ENCODE results near the gene SMG1.

DNA sequence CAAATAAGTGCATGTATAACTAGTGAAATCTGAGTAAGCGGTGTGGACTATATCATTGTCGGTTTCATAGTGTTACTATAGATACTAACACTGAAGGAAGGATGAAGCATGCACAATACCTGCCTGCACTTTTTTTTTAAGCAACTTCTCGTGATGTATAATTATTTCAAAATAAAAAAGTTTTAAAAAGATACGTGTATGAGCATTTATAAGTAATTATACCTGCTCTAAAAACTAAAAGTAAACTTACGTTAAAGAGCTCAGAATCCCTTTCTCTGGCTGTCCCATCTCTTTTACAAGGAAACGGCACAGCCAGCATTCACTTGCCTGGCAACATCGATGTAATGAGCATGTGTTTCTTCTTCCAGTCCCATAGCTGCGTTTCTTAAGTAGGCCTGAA is 93.6 kb downstream of the SMG1 start:
- TF ChIP-seq, protein P1, sequence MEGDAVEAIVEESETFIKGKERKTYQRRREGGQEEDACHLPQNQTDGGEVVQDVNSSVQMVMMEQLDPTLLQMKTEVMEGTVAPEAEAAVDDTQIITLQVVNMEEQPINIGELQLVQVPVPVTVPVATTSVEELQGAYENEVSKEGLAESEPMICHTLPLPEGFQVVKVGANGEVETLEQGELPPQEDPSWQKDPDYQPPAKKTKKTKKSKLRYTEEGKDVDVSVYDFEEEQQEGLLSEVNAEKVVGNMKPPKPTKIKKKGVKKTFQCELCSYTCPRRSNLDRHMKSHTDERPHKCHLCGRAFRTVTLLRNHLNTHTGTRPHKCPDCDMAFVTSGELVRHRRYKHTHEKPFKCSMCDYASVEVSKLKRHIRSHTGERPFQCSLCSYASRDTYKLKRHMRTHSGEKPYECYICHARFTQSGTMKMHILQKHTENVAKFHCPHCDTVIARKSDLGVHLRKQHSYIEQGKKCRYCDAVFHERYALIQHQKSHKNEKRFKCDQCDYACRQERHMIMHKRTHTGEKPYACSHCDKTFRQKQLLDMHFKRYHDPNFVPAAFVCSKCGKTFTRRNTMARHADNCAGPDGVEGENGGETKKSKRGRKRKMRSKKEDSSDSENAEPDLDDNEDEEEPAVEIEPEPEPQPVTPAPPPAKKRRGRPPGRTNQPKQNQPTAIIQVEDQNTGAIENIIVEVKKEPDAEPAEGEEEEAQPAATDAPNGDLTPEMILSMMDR (IDR thresholded peaks at IDR 0.05; ENCODE audit: low read length), result no peak
- TF ChIP-seq EZH2 (IDR thresholded peaks at IDR 0.05; ENCODE audit: borderline replicate concordance, low read length), result no peak

Data from OCI-LY1 (cell line).